GM12878 (cell line): ENCODE results near the gene FAS. TPM values are rescaled to one million over a fixed set of nuclear protein-coding genes. Genes with fewer than 3 reads are reported as not detected.

Experiments
- ATAC-seq: fragments of 200-7000 bp; cut with Tn5 transposase; 3 replicates; pipeline ENCODE4 v1.9.1; 2020; ENCODE audit warnings: mild to moderate bottlenecking, moderate library complexity
- BruUV-seq: library from RNA; stranded (reverse); fragments of 400-500 nt; replicated peaks from 2 replicates; lab custom pipeline; 2021; lab: Mats Ljungman, UMichigan
- CTCF ChIA-PET: fragments of 300-600 bp; sonication (Branson Sonifier 250); formaldehyde crosslinking; extraction: SDS; loops from one replicate; lab custom pipeline; 2021; ENCODE audit warnings: inconsistent platforms; lab: Yijun Ruan, JAX
- POLR2A ChIA-PET: fragments of 350-600 bp; formaldehyde crosslinking; extraction: SDS; loops from one replicate; lab custom pipeline; 2021; ENCODE audit warnings: inconsistent platforms; lab: Charles Lee
- RAD21 ChIA-PET: fragments of 300-600 bp; sonication (Branson Sonifier 250); formaldehyde crosslinking; loops from one replicate; lab custom pipeline; 2023; ENCODE audit warnings: antibody characterized with exemption; ENCODE audit not compliant: unreplicated experiment; lab: Charles Lee
- SMC1A ChIA-PET: fragments of 300-600 bp; sonication (Branson Sonifier 250); formaldehyde crosslinking; loops from one replicate; lab custom pipeline; 2023; ENCODE audit not compliant: unreplicated experiment, uncharacterized antibody; lab: Charles Lee
- DNase-seq: peaks from one replicate; pipeline ENCODE4 v3.0.0-alpha.2; 2011; ENCODE audit warnings: low read depth, low spot score
- FAIRE-seq: peaks from 3 replicates; lab custom pipeline; 2011; peaks lifted over from hg19 to GRCh38; lab: Jason Lieb, UNC
- H2AFZ ChIP-seq: 2 replicates; pipeline ENCODE4 v1.6.0; 2011; ENCODE audit warnings: low read depth, low read length, control low read depth; ENCODE audit not compliant: control insufficient read depth
- H3K27ac ChIP-seq: 2 replicates; pipeline ENCODE4 v1.5.1; 2011; ENCODE audit warnings: control low read depth; ENCODE audit not compliant: control insufficient read depth, insufficient read depth
- H3K27me3 ChIP-seq, 2 experiments: replicated peaks in 1 of 2; 2 replicates each; pipeline versions ENCODE4 v1.6.0 to v1.6.1; 2011; ENCODE audit warnings: low read length in 1 of 2; ENCODE audit not compliant: control insufficient read depth in 2 of 2, insufficient read depth in 2 of 2
- H3K36me3 ChIP-seq, 2 experiments: 2 replicates each; pipeline ENCODE4 v1.5.1; 2011; ENCODE audit warnings: low read length in 1 of 2; ENCODE audit not compliant: control insufficient read depth in 2 of 2, insufficient read depth in 2 of 2
- H3K4me1 ChIP-seq: 2 replicates; pipeline ENCODE4 v1.6.1; 2011; ENCODE audit warnings: mild to moderate bottlenecking, low read length, moderate library complexity, mixed read lengths; ENCODE audit not compliant: control insufficient read depth, insufficient read depth
- H3K4me2 ChIP-seq: 2 replicates; pipeline ENCODE4 v1.6.0; 2011; ENCODE audit warnings: control low read depth; ENCODE audit not compliant: control insufficient read depth, insufficient read depth
- H3K4me3 ChIP-seq: fragments of 200-600 bp; sonication (generic); 2 replicates; pipeline ENCODE4 v1.5.1; 2016
- H3K79me2 ChIP-seq: 2 replicates; pipeline ENCODE4 v1.6.0; 2011; ENCODE audit warnings: low read length; ENCODE audit not compliant: control insufficient read depth, insufficient read depth
- H3K9ac ChIP-seq: 2 replicates; pipeline ENCODE4 v1.8.0; 2011; ENCODE audit warnings: low read length, control low read depth, mixed read lengths; ENCODE audit not compliant: control insufficient read depth, insufficient read depth
- H3K9me3 ChIP-seq: replicated peaks from 3 replicates; pipeline ENCODE4 v1.5.1; 2011; ENCODE audit warnings: mild to moderate bottlenecking, low read length; ENCODE audit not compliant: control insufficient read depth, insufficient read depth
- H4K20me1 ChIP-seq: 2 replicates; pipeline ENCODE4 v1.6.0; 2011; ENCODE audit not compliant: control insufficient read depth, insufficient read depth
- CHD2 ChIP-seq: IDR thresholded peaks from 2 replicates; pipeline ENCODE4 v1.6.1; 2011; ENCODE audit warnings: low read depth, low read length, improper control_type of control experiment, borderline replicate concordance
- GABPA ChIP-seq: IDR thresholded peaks from 2 replicates; pipeline ENCODE4 v1.6.1; 2014; ENCODE audit warnings: antibody characterized with exemption, low read depth, mild to moderate bottlenecking, inconsistent platforms
- RB1 ChIP-seq: fragments of 450-650 bp; formaldehyde crosslinking; IDR thresholded peaks from 2 replicates; pipeline ENCODE4 v1.6.1; 2017; ENCODE audit warnings: mild to moderate bottlenecking, borderline replicate concordance
- YY1 ChIP-seq: IDR thresholded peaks from 2 replicates; pipeline ENCODE4 v1.6.1; 2011; ENCODE audit warnings: low read depth, mild to moderate bottlenecking, low read length
- WGBS: methylation state at CpG from one replicate; pipeline ENCODE4 v1.1.6; 2016; ENCODE audit warnings: low lambda C conversion rate; ENCODE audit not compliant: insufficient replicate concordance, insufficient coverage; ENCODE audit errors: missing lambda C conversion rate; 5-methylcytosine and 5-hydroxymethylcytosine counted together
- in situ Hi-C: fragments of 300-500 bp; cut with MboI; formaldehyde crosslinking; loops from 9 replicates; pipeline ENCODE4 v1.14.3; 2018; ENCODE audit warnings: mixed read lengths
- intact Hi-C: fragments of 100-400 bp; cut with micrococcal nuclease; formaldehyde crosslinking; loops from one replicate; pipeline ENCODE4 v1.14.2; 2022; ENCODE audit not compliant: unreplicated experiment
- polyA plus RNA-seq, 11 experiments: library from polyadenylated mRNA; depleted of rRNA in 4 of 11; unstranded in 6 of 11; stranded (reverse) in 5 of 11; fragments of >200 nt; fragmentation: Nextera tagmentation in 4 of 11; fragmentation: Illumina TruSeq in 1 of 11; extraction: Ambion mirVana in 4 of 11; extraction: Trizol in 1 of 11; gene quantifications; 1 replicate in 1 of 11; 2 replicates in 10 of 11; pipeline versions ENCODE4 v1.2.1 to v1.2.3, GENCODE V29; 2011 to 2016; ENCODE audit warnings: inconsistent platforms in 2 of 11, missing spikeins in 2 of 11, low read depth in 1 of 11
- total RNA-seq, 4 experiments: library from RNA; depleted of rRNA in 3 of 4; stranded (reverse); fragments of >200 nt in 3 of 4; fragmentation: Illumina TruSeq in 1 of 4; extraction: Trizol in 1 of 4; gene quantifications; 2 replicates each; pipeline versions ENCODE4 v1.2.1 to v1.2.3, GENCODE V29; 2013 to 2021
- TF ChIP-seq, protein P1 (sequence below), 3 experiments: IDR thresholded peaks in 2 of 3; conservative IDR thresholded peaks in 1 of 3; 2 replicates each; pipeline ENCODE4 v1.5.1; 2011; ENCODE audit warnings: low read depth in 3 of 3, low read length in 3 of 3, mild to moderate bottlenecking in 3 of 3, control low read depth in 2 of 3, moderate library complexity in 2 of 3, inconsistent platforms in 1 of 3, mixed read lengths in 1 of 3; ENCODE audit not compliant: control insufficient read depth in 2 of 3, insufficient read depth in 1 of 3; ENCODE audit errors: extremely low read depth in 1 of 3
- TF ChIP-seq, protein P2 (sequence below): IDR thresholded peaks from 2 replicates; pipeline ENCODE4 v1.6.1; 2012; ENCODE audit warnings: improper control_type of control experiment, low read depth, low read length; ENCODE audit not compliant: insufficient replicate concordance
- TF ChIP-seq, protein P3 (sequence below): fragments of 450-650 bp; IDR thresholded peaks from 2 replicates; pipeline ENCODE4 v1.6.1; 2016; ENCODE audit warnings: mild to moderate bottlenecking
- TF ChIP-seq, protein P4 (sequence below): IDR thresholded peaks from 2 replicates; pipeline ENCODE4 v1.6.1; 2011; ENCODE audit warnings: mild to moderate bottlenecking, low read depth, low read length, moderate library complexity; ENCODE audit not compliant: insufficient replicate concordance

The FAS gene
- total and polyA plus RNA-seq, 10 of the 15 experiments (the other 5 are each of a cell fraction or from before 2014, with no cell fraction given) = 50.1 to 147 (median 69.9) TPM

DNA sequence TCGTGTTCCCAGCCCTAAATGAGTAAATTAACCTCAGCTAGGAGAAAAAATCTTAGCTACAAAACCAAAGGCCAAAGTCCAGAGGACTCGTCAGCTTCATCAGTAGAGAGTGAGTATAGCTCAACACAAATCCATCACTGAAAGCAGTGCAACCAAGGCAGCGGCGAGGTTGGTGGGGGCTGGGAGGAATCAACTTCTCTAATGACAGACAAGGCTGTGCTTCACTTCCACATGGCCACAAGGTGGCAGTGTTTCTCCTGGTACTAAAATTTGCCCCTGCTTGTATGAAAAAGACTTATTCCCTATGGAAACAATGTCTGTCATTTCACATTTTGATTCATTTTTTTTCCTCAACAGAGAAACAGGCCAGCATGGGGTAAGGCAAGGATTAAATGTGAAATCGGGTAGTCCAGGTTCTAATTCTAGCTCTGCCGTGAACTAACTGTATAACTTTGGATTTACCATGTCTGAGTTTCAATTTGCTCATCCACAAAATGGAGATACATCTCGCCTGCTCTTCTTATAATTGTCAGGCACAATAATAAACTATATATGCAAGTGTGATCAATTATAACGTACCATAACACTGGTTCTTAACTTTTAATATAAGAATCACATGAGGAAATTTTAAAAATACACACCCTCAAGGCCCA, 39.3 kb downstream of the FAS start:
- no peak overlapping the region for H2AFZ ChIP-seq
- peak overlapping the region; percentile 40 for H3K4me2 ChIP-seq
- no peaks in the 10 kb centered on the region for H3K79me2 ChIP-seq
- H3K4me3 ChIP-seq = no peak overlapping the region
- no TSS peak for BruUV-seq
- intact Hi-C loops = loop anchor here (1.0 to 10.0 kb wide), 6 partner anchors 52 to 535 kb away; no protein-coding TSS in a partner anchor
- peaks cover 0 to 7% of the 10 kb centered on the region in 2 experiments; a peak in 2 of 4 replicates for H3K36me3 ChIP-seq
- FAIRE-seq (no peak), ATAC-seq (peak; percentile 70), DNase-seq (peak; percentile 24)
- ChIA-PET RAD21 (interaction anchor here (0.8 to 4.7 kb wide), 23 partner anchors 9 to 232 kb away, joined by 3 to 46 read pairs (median 4); partner anchors contain the start of genes CH25H and FAS), SMC1A (interaction anchor here (0.7 to 4.5 kb wide), 34 partner anchors 9 to 448 kb away, joined by 3 to 72 read pairs (median 6); partner anchors contain the start of genes CH25H and FAS), POLR2A (interaction anchor here (0.7 to 1.9 kb wide), 6 partner anchors 9 to 96 kb away, joined by 3 to 7 read pairs (median 3); partner anchors contain the start of gene FAS), CTCF (interaction anchor here (0.7 to 4.7 kb wide), 52 partner anchors 8 to 1413 kb away, joined by 3 to 102 read pairs (median 5); partner anchors contain the start of genes CH25H and FAS)
- WGBS = 47% methylated on average over 8 of the region's 8 CpGs
- H3K27ac ChIP-seq = no peak overlapping the region
- H4K20me1 ChIP-seq = no peaks in the 10 kb centered on the region
- H3K9me3 ChIP-seq = no peaks in the 10 kb centered on the region
- in situ Hi-C loops = loop anchor here (5.0 to 10.0 kb wide), 3 partner anchors 93 to 535 kb away; no protein-coding TSS in a partner anchor
- H3K27me3 ChIP-seq = no peaks in the 10 kb centered on the region
- H3K9ac ChIP-seq = no peak overlapping the region
- H3K4me1 ChIP-seq = peaks cover 26% of the 10 kb centered on the region
- TF ChIP-seq, protein P1, sequence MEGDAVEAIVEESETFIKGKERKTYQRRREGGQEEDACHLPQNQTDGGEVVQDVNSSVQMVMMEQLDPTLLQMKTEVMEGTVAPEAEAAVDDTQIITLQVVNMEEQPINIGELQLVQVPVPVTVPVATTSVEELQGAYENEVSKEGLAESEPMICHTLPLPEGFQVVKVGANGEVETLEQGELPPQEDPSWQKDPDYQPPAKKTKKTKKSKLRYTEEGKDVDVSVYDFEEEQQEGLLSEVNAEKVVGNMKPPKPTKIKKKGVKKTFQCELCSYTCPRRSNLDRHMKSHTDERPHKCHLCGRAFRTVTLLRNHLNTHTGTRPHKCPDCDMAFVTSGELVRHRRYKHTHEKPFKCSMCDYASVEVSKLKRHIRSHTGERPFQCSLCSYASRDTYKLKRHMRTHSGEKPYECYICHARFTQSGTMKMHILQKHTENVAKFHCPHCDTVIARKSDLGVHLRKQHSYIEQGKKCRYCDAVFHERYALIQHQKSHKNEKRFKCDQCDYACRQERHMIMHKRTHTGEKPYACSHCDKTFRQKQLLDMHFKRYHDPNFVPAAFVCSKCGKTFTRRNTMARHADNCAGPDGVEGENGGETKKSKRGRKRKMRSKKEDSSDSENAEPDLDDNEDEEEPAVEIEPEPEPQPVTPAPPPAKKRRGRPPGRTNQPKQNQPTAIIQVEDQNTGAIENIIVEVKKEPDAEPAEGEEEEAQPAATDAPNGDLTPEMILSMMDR (IDR thresholded peaks at IDR 0.05 in 2 of 3, conservative IDR thresholded peaks at IDR 0.05 in 1 of 3; ENCODE audit: control insufficient read depth in 2 of 3, extremely low read depth in 1 of 3, insufficient read depth in 1 of 3, low read depth in 3 of 3, low read length in 3 of 3) = peak; percentile 76 to 90 (median 82)
- TF ChIP-seq RB1 (0 out of 2 replicates have a peak, but pooled peaks have one; percentile 19), GABPA (no peak), YY1 (peak; percentile 49), CHD2 (peak; percentile 40; the same call in 1 of the 2 replicates)
- TF ChIP-seq, protein P2, sequence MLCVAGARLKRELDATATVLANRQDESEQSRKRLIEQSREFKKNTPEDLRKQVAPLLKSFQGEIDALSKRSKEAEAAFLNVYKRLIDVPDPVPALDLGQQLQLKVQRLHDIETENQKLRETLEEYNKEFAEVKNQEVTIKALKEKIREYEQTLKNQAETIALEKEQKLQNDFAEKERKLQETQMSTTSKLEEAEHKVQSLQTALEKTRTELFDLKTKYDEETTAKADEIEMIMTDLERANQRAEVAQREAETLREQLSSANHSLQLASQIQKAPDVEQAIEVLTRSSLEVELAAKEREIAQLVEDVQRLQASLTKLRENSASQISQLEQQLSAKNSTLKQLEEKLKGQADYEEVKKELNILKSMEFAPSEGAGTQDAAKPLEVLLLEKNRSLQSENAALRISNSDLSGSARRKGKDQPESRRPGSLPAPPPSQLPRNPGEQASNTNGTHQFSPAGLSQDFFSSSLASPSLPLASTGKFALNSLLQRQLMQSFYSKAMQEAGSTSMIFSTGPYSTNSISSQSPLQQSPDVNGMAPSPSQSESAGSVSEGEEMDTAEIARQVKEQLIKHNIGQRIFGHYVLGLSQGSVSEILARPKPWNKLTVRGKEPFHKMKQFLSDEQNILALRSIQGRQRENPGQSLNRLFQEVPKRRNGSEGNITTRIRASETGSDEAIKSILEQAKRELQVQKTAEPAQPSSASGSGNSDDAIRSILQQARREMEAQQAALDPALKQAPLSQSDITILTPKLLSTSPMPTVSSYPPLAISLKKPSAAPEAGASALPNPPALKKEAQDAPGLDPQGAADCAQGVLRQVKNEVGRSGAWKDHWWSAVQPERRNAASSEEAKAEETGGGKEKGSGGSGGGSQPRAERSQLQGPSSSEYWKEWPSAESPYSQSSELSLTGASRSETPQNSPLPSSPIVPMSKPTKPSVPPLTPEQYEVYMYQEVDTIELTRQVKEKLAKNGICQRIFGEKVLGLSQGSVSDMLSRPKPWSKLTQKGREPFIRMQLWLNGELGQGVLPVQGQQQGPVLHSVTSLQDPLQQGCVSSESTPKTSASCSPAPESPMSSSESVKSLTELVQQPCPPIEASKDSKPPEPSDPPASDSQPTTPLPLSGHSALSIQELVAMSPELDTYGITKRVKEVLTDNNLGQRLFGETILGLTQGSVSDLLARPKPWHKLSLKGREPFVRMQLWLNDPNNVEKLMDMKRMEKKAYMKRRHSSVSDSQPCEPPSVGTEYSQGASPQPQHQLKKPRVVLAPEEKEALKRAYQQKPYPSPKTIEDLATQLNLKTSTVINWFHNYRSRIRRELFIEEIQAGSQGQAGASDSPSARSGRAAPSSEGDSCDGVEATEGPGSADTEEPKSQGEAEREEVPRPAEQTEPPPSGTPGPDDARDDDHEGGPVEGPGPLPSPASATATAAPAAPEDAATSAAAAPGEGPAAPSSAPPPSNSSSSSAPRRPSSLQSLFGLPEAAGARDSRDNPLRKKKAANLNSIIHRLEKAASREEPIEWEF = no peak
- TF ChIP-seq, protein P3, sequence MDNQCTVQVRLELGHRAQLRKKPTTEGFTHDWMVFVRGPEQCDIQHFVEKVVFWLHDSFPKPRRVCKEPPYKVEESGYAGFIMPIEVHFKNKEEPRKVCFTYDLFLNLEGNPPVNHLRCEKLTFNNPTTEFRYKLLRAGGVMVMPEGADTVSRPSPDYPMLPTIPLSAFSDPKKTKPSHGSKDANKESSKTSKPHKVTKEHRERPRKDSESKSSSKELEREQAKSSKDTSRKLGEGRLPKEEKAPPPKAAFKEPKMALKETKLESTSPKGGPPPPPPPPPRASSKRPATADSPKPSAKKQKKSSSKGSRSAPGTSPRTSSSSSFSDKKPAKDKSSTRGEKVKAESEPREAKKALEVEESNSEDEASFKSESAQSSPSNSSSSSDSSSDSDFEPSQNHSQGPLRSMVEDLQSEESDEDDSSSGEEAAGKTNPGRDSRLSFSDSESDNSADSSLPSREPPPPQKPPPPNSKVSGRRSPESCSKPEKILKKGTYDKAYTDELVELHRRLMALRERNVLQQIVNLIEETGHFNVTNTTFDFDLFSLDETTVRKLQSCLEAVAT = no peak
- TF ChIP-seq, protein P4, sequence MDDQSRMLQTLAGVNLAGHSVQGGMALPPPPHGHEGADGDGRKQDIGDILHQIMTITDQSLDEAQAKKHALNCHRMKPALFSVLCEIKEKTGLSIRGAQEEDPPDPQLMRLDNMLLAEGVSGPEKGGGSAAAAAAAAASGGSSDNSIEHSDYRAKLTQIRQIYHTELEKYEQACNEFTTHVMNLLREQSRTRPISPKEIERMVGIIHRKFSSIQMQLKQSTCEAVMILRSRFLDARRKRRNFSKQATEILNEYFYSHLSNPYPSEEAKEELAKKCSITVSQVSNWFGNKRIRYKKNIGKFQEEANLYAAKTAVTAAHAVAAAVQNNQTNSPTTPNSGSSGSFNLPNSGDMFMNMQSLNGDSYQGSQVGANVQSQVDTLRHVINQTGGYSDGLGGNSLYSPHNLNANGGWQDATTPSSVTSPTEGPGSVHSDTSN = peak; percentile 62
